ENCODE measurements around the gene MANBA.
"Not testable (repeated sequence)": the region's sequence is repeated elsewhere in the genome, so short reads cannot be mapped to it uniquely, and the experiment has no call there.

Gene MANBA

GRCh38 chr4:102723511-102723910 is 37.3 kb downstream of the MANBA start:
- no peaks in the 10 kb centered on the region for H3K9me3 Mint-ChIP-seq
- H3K4me3 Mint-ChIP-seq, result no peak overlapping the region
- peaks cover 44 to 67% of the 10 kb centered on the region in 2 donors for H3K36me3 Mint-ChIP-seq
- DNase-seq (no peak), ATAC-seq (replicated peaks) (no peak)
- peaks cover 7 to 11% of the 10 kb centered on the region in 2 donors for H3K4me1 Mint-ChIP-seq
- H3K27me3 Mint-ChIP-seq, result no peaks in the 10 kb centered on the region
- H3K27ac Mint-ChIP-seq, result no peak overlapping the region

DNA sequence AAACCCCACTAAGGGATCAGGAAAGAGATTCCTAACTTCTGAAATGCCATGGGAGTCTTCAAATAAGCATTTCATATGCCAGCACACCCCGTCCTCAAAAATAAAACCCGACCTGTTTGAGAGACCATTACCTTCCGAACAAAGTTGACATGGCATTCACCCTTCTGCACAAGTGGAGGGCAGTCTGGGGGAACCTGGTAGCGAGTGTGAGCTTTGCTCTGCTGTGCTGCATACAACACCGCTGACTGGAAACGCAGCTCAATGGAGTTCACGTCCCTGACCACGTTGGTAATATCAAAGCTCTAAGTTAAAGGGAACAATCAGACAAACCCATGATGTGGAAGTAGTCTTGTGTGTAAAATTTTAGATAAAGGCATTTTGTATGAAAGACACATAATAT is 38.0 kb downstream of the MANBA start:
- no peaks in the 10 kb centered on the region for H3K9me3 Mint-ChIP-seq
- no peak overlapping the region for H3K4me3 Mint-ChIP-seq
- H3K4me1 Mint-ChIP-seq, result peaks cover 8 to 9% of the 10 kb centered on the region in 2 donors
- ATAC-seq (replicated peaks), result no peak
- no peak for DNase-seq
- H3K27ac Mint-ChIP-seq, result no peak overlapping the region
- H3K27me3 Mint-ChIP-seq, result no peaks in the 10 kb centered on the region
- H3K36me3 Mint-ChIP-seq, result peaks cover 49 to 68% of the 10 kb centered on the region in 2 donors

DNA sequence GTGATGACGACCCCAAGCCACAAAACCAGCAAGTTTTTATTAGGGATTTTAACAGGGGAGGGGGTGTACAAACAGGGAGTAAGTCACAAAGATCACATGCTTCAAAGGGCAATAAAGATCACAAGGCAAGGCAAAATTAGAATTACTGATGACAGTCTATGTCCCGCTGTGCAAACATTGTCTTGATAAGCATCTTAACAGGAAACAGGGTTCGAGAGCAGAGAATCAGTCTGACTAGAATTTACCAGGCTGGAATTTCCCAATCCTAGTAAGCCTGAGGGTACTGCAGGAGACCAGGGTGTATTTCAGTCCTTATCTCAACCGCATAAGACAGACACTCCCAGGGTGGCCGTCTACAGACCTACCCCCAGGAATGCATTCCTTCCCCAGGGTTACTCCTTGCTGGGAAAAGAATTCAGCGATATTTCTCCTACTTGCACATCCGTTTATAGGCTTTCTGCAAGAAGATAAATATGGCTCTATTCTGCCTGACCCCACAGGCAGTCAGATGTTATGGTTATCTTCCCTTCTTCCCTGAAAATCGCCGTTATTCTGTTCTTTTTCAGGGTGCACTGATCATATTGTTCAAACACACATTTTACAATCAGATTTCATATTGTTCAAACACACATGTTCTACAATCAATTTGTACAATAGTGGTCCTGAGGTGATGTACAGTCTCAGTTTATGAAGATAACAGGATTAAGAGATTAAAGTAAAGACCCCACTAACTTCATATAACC is 41.8 kb downstream of the MANBA start:
- not testable (repeated sequence) for DNase-seq

DNA sequence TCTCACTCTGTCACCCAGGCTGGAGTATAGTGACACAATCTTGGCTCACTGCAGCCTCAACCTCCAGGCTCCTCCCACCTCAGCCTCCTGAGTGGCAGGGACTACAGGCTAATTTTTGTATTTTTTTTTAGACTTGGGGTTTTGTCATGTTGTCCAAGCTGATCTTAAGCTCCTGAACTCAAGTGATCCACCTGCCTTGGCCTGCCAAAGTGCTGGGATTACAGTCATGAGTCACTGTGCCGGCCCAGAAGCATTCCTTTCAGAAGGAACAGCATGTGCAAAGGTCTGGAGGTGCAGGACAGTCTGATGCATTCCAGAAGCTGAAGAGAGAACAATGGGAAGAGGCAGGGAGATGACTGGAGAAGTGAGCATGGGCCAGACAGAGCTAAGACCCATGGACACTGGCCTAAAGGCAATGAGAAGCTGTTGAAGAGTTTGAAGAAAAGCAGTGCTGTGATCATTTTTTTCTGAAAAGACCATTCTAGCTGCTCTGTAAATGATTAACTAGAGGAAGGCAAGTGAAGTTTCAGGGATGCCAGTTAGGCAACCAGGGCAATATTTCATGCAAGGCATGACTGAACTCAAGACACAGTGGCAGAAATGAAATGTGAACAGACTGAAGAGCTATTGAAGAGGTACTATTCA is 43.2 kb downstream of the MANBA start:
- Mint-ChIP-seq H3K9me3 (no peaks in the 10 kb centered on the region), H3K4me3 (no peak overlapping the region), H3K4me1 (peaks cover 3 to 7% of the 10 kb centered on the region in 2 donors), H3K27ac (peak overlapping the region; percentile 72), H3K36me3 (peaks cover 47 to 58% of the 10 kb centered on the region in 2 donors), H3K27me3 (no peaks in the 10 kb centered on the region)
- ATAC-seq (replicated peaks), result no peak
- no peak for DNase-seq

More for the DNA sequence above, 41.8 kb downstream of the MANBA start:
- not testable (repeated sequence) for H3K4me3 Mint-ChIP-seq; ATAC-seq (replicated peaks); H3K4me1 Mint-ChIP-seq; H3K27ac Mint-ChIP-seq; H3K9me3 Mint-ChIP-seq; H3K27me3 Mint-ChIP-seq
- H3K36me3 Mint-ChIP-seq, result peaks cover 47 to 60% of the 10 kb centered on the region in 2 donors

DNA sequence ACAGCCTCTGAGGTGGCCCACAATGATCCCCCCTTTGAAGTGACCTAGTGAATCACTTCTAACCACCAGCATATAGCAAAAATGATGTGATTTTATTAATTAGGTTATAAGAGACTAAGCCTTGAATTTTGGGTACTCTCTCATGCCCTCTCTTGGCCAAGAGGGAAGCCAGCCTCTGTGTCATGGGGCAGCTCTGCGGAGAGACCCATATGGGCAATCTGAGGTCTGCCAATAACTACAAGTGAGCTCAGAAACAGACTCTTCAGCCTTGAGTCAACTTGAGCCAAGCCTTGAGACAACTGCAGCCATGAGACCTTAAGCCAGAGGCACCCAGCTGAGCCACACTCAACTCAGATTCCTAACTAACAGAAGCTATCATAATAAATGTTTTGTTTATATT is 45.7 kb downstream of the MANBA start:
- DNase-seq, result no peak
- no peaks in the 10 kb centered on the region for H3K27me3 Mint-ChIP-seq
- no peak for ATAC-seq (replicated peaks)
- H3K36me3 Mint-ChIP-seq, result peaks cover 50 to 60% of the 10 kb centered on the region in 2 donors
- no peak overlapping the region for H3K27ac Mint-ChIP-seq
- no peak overlapping the region for H3K4me3 Mint-ChIP-seq
- H3K4me1 Mint-ChIP-seq, result peaks cover 7 to 14% of the 10 kb centered on the region in 2 donors
- H3K9me3 Mint-ChIP-seq, result no peaks in the 10 kb centered on the region

GRCh38 chr4:102713774-102714173 is 47.0 kb downstream of the MANBA start:
- ATAC-seq (replicated peaks); H3K27me3 Mint-ChIP-seq; H3K9me3 Mint-ChIP-seq; H3K27ac Mint-ChIP-seq; H3K4me3 Mint-ChIP-seq; DNase-seq: not testable (repeated sequence)
- Mint-ChIP-seq H3K36me3 (peaks cover 54 to 62% of the 10 kb centered on the region in 2 donors), H3K4me1 (peaks cover 13 to 27% of the 10 kb centered on the region in 2 donors)

- no peak for DNase-seq
- no peak overlapping the region for H3K27ac Mint-ChIP-seq
- H3K27me3 Mint-ChIP-seq, result no peaks in the 10 kb centered on the region
Measured at GRCh38 chr4:102713096-102713495, 47.7 kb downstream of the MANBA start.

GRCh38 chr4:102710986-102711385 is 49.8 kb downstream of the MANBA start:
- no peak overlapping the region for H3K27ac Mint-ChIP-seq
- H3K9me3 Mint-ChIP-seq, result peaks cover 0 to 5% of the 10 kb centered on the region in 2 donors
- peaks cover 16 to 21% of the 10 kb centered on the region in 2 donors for H3K4me1 Mint-ChIP-seq
- peaks cover 58 to 71% of the 10 kb centered on the region in 2 donors for H3K36me3 Mint-ChIP-seq
- no peak for DNase-seq
- H3K27me3 Mint-ChIP-seq, result no peaks in the 10 kb centered on the region
- ATAC-seq (replicated peaks), result no peak
- no peak overlapping the region for H3K4me3 Mint-ChIP-seq

More at GRCh38 chr4:102713096-102713495, 47.7 kb downstream of the MANBA start:
- ATAC-seq (replicated peaks), result no peak
- peaks cover 14 to 28% of the 10 kb centered on the region in 2 donors for H3K4me1 Mint-ChIP-seq
- no peaks in the 10 kb centered on the region for H3K9me3 Mint-ChIP-seq
- no peak overlapping the region for H3K4me3 Mint-ChIP-seq
- H3K36me3 Mint-ChIP-seq, result peaks cover 52 to 62% of the 10 kb centered on the region in 2 donors

GRCh38 chr4:102709060-102709459 is 51.7 kb downstream of the MANBA start:
- not testable (repeated sequence) for H3K27ac Mint-ChIP-seq; ATAC-seq (replicated peaks); H3K27me3 Mint-ChIP-seq; H3K4me3 Mint-ChIP-seq; H3K9me3 Mint-ChIP-seq; DNase-seq
- peaks cover 17 to 21% of the 10 kb centered on the region in 2 donors for H3K4me1 Mint-ChIP-seq
- H3K36me3 Mint-ChIP-seq, result peaks cover 69 to 76% of the 10 kb centered on the region in 2 donors

GRCh38 chr4:102707150-102707549 is 53.6 kb downstream of the MANBA start:
- peaks cover 17 to 21% of the 10 kb centered on the region in 2 donors for H3K4me1 Mint-ChIP-seq
- H3K27me3 Mint-ChIP-seq, result no peaks in the 10 kb centered on the region
- DNase-seq (no peak), ATAC-seq (replicated peaks) (no peak)
- H3K36me3 Mint-ChIP-seq, result peaks cover 62 to 86% of the 10 kb centered on the region in 2 donors
- no peak overlapping the region for H3K27ac Mint-ChIP-seq
- no peak overlapping the region for H3K4me3 Mint-ChIP-seq
- peaks cover 0 to 5% of the 10 kb centered on the region in 2 donors for H3K9me3 Mint-ChIP-seq

DNA sequence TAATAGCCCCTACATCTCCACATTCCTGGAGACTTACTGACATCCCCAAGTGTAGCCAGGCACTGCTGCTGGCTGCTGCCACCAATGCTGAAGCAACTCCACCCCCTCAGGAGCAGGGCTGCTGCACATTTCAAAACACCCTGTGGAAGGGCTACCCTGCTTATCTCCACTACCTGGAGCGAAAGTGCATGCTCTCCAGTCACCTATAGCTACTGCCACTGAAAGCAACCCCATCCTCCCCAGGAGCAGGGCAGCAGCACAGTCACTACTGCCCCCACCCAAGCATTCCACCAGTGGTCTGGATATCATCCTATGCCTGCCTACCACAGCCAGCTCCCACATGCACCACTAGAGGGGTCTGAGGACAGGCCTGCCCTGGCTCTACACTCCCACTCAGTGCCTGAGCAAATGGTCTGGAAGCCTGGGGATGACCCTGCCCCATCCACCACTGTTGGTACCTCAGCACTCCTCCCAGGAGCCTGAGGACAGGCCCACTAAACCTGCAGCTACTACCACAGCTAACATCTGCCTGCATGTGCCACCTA is 55.3 kb downstream of the MANBA start:
- Mint-ChIP-seq H3K27me3 (no peaks in the 10 kb centered on the region), H3K36me3 (peaks cover 50 to 74% of the 10 kb centered on the region in 2 donors), H3K9me3 (peaks cover 3 to 5% of the 10 kb centered on the region in 2 donors), H3K4me3 (no peak overlapping the region), H3K4me1 (peaks cover 16 to 17% of the 10 kb centered on the region in 2 donors), H3K27ac (peak overlapping the region; percentile 22)
- DNase-seq (no peak), ATAC-seq (replicated peaks) (no peak)

GRCh38 chr4:102696758-102697157 is 64.0 kb downstream of the MANBA start:
- H3K36me3 Mint-ChIP-seq, result peaks cover 20 to 33% of the 10 kb centered on the region in 2 donors
- DNase-seq (no peak), ATAC-seq (replicated peaks) (no peak)
- peaks cover 0 to 4% of the 10 kb centered on the region in 2 donors for H3K9me3 Mint-ChIP-seq
- peaks cover 0 to 6% of the 10 kb centered on the region in 2 donors for H3K4me1 Mint-ChIP-seq
- no peaks in the 10 kb centered on the region for H3K27me3 Mint-ChIP-seq
- H3K27ac Mint-ChIP-seq, result no peak overlapping the region
- no peak overlapping the region for H3K4me3 Mint-ChIP-seq

GRCh38 chr4:102694791-102695190 is 66.0 kb downstream of the MANBA start:
- no peaks in the 10 kb centered on the region for H3K9me3 Mint-ChIP-seq
- no peak overlapping the region for H3K4me3 Mint-ChIP-seq
- no peak for ATAC-seq (replicated peaks)
- H3K36me3 Mint-ChIP-seq, result peaks cover 21 to 32% of the 10 kb centered on the region in 2 donors
- no peak for DNase-seq
- H3K4me1 Mint-ChIP-seq, result peaks cover 0 to 6% of the 10 kb centered on the region in 2 donors
- H3K27me3 Mint-ChIP-seq, result no peaks in the 10 kb centered on the region
- no peak overlapping the region for H3K27ac Mint-ChIP-seq

- Mint-ChIP-seq H3K4me1 (peaks cover 0 to 6% of the 10 kb centered on the region in 2 donors), H3K27me3 (no peaks in the 10 kb centered on the region), H3K27ac (no peak overlapping the region), H3K4me3 (no peak overlapping the region), H3K36me3 (peaks cover 22 to 34% of the 10 kb centered on the region in 2 donors), H3K9me3 (no peaks in the 10 kb centered on the region)
- ATAC-seq (replicated peaks) (no peak), DNase-seq (no peak)
Measured at GRCh38 chr4:102693861-102694260, 66.9 kb downstream of the MANBA start.

Measured in stimulated activated naive B cell treated with anti-CD40 and anti-IgM and Interleukin-4, amounts not matched to agents 10 μg/mL and 1 μg/mL and 100 μg/mL, for 72 hours (primary cell).